Fibroblast of lung (primary cell): ENCODE results near the gene LEFTY2.

Experiments
- CTCF ChIP-seq, 2 donors: IDR thresholded peaks in 1 of 2; conservative IDR thresholded peaks in 1 of 2; 1 replicate in 1 of 2; 2 replicates in 1 of 2; pipeline ENCODE4 v1.5.1; 2011 to 2012; ENCODE audit warnings: low read length in 2 of 2, control low read depth in 1 of 2, inconsistent platforms in 1 of 2, low read depth in 1 of 2, mild to moderate bottlenecking in 1 of 2
- EZH2 ChIP-seq: IDR thresholded peaks from 2 replicates; pipeline ENCODE4 v1.5.1; 2012; ENCODE audit warnings: low read length, control low read depth, mild to moderate bottlenecking; ENCODE audit errors: missing control alignments

DNA sequence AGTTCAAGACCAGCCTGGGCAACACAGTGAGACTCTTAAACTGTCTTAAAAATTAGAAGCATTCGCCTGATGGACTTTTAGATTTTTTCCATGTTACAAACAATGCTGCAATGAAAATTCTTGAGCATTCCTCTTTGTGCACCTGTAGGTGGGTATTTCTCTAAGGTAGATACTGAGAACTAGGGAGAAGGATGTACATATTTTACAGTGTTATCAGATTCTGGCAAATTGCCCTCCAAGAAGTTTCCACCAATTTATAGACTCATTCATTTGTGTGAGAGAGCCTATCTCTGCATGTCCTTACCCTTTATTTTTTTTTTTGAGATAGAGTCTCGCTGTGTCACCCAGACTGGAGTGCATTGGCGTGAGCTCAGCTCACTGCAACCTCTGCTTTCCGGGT, 12.3 kb upstream of the LEFTY2 start:
- TF ChIP-seq CTCF (conservative IDR thresholded peaks at IDR 0.05 in 1 of 2, IDR thresholded peaks at IDR 0.05 in 1 of 2; ENCODE audit: low read depth in 1 of 2, low read length in 2 of 2) (no peak), EZH2 (no peak)
